ENCODE measurements around the gene ZKSCAN4. TPM values are rescaled to one million over a fixed set of nuclear protein-coding genes. Genes with fewer than 3 reads are reported as not detected.

The ZKSCAN4 gene
- total RNA-seq, 2 donors from 2014 or later, result 7.3 to 8.2 TPM

- Mint-ChIP-seq H3K36me3 (ENCODE audit: low read depth) (peaks cover 39% of the 10 kb centered on the region), H3K27me3 (ENCODE audit: insufficient read depth) (no peaks in the 10 kb centered on the region), H3K4me1 (peaks cover 13% of the 10 kb centered on the region), H3K4me3 (no peak overlapping the region), H3K27ac (no peak overlapping the region), H3K9me3 (peaks cover 15% of the 10 kb centered on the region)
- Histone ChIP-seq H3K4me1 (ENCODE audit: control insufficient read depth, insufficient read depth, low read length) (peaks cover 14% of the 10 kb centered on the region), H3K4me3 (ENCODE audit: low read length) (no peak overlapping the region), H3K27ac (ENCODE audit: low read depth, low read length) (no peak overlapping the region), H3K9me3 (ENCODE audit: control insufficient read depth, low read length) (peaks cover 13% of the 10 kb centered on the region), H3K36me3 (ENCODE audit: control insufficient read depth, insufficient read depth, low read length) (peaks cover 46% of the 10 kb centered on the region), H3K9ac (ENCODE audit: extremely low read depth, low read length, poor library complexity, severe bottlenecking) (no peak overlapping the region), H3K27me3 (ENCODE audit: control insufficient read depth, insufficient read depth, low read length, poor library complexity, severe bottlenecking) (no peaks in the 10 kb centered on the region)
- no peak for DNase-seq
- 100% methylated on average over 1 of the region's 1 CpG for WGBS, 2 experiments (ENCODE audit: insufficient coverage in 1 of 2, insufficient read length in 1 of 2)
- no peak for TF ChIP-seq CTCF (conservative IDR thresholded peaks at IDR 0.05)
Observed at GRCh38 chr6:28239636-28240035, 12.4 kb downstream of the ZKSCAN4 start.

GRCh38 chr6:28235912-28236452 is 16.1 kb downstream of the ZKSCAN4 start:
- Histone ChIP-seq H3K4me3 (ENCODE audit: low read length) (peak overlapping the region; percentile 37), H3K27me3 (ENCODE audit: control insufficient read depth, insufficient read depth, low read length, poor library complexity, severe bottlenecking) (no peaks in the 10 kb centered on the region), H3K27ac (ENCODE audit: low read depth, low read length) (no peak overlapping the region), H3K36me3 (ENCODE audit: control insufficient read depth, insufficient read depth, low read length) (peaks cover 70% of the 10 kb centered on the region), H3K9ac (ENCODE audit: extremely low read depth, low read length, poor library complexity, severe bottlenecking) (no peak overlapping the region), H3K4me1 (ENCODE audit: control insufficient read depth, insufficient read depth, low read length) (peaks cover 15% of the 10 kb centered on the region), H3K9me3 (ENCODE audit: control insufficient read depth, low read length) (peaks cover 33% of the 10 kb centered on the region)
- 91 to 96% methylated on average over 2 to 3 of the region's 3 CpGs for WGBS, 2 experiments (ENCODE audit: insufficient coverage in 1 of 2, insufficient read length in 1 of 2)
- DNase-seq, result peak; percentile 59
- H3K27me3 Mint-ChIP-seq (ENCODE audit: insufficient read depth), result no peaks in the 10 kb centered on the region
- no peak overlapping the region for H3K27ac Mint-ChIP-seq
- TF ChIP-seq CTCF (conservative IDR thresholded peaks at IDR 0.05), result no peak
- peaks cover 13% of the 10 kb centered on the region for H3K4me1 Mint-ChIP-seq
- peaks cover 51% of the 10 kb centered on the region for H3K9me3 Mint-ChIP-seq
- H3K36me3 Mint-ChIP-seq (ENCODE audit: low read depth), result peaks cover 67% of the 10 kb centered on the region
- H3K4me3 Mint-ChIP-seq, result no peak overlapping the region

GRCh38 chr6:28232785-28233184 is 19.3 kb downstream of the ZKSCAN4 start:
- H3K9me3 ChIP-seq (ENCODE audit: control insufficient read depth, low read length), result peaks cover 26% of the 10 kb centered on the region
- H3K4me3 ChIP-seq (ENCODE audit: low read length), result no peak overlapping the region
- H3K27me3 ChIP-seq (ENCODE audit: control insufficient read depth, insufficient read depth, low read length, poor library complexity, severe bottlenecking), result no peaks in the 10 kb centered on the region
- Mint-ChIP-seq H3K4me1 (peaks cover 13% of the 10 kb centered on the region), H3K27ac (no peak overlapping the region), H3K27me3 (ENCODE audit: insufficient read depth) (no peaks in the 10 kb centered on the region), H3K36me3 (ENCODE audit: low read depth) (peaks cover 86% of the 10 kb centered on the region), H3K9me3 (peaks cover 54% of the 10 kb centered on the region), H3K4me3 (no peak overlapping the region)
- no peak for DNase-seq
- WGBS, 2 experiments (ENCODE audit: insufficient coverage in 1 of 2, insufficient read length in 1 of 2), result 93 to 99% methylated on average over 10 to 11 of the region's 11 CpGs
- no peak overlapping the region for H3K27ac ChIP-seq (ENCODE audit: low read depth, low read length)
- TF ChIP-seq CTCF (conservative IDR thresholded peaks at IDR 0.05), result no peak
- peaks cover 15% of the 10 kb centered on the region for H3K4me1 ChIP-seq (ENCODE audit: control insufficient read depth, insufficient read depth, low read length)
- peaks cover 84% of the 10 kb centered on the region for H3K36me3 ChIP-seq (ENCODE audit: control insufficient read depth, insufficient read depth, low read length)
- no peak overlapping the region for H3K9ac ChIP-seq (ENCODE audit: extremely low read depth, low read length, poor library complexity, severe bottlenecking)

Data from endodermal cell (in vitro differentiated cells).